H1 (cell line): ENCODE data around the gene ANKRD65.

Experiments
- CEBPB ChIP-seq: IDR thresholded peaks from 2 replicates; pipeline ENCODE4 v1.6.1; 2012; ENCODE audit warnings: low read depth, low read length
- EZH2 ChIP-seq: fragments of 200-600 bp; sonication (generic); IDR thresholded peaks from 2 replicates; pipeline ENCODE4 v1.7.1; 2012; ENCODE audit warnings: low read depth, mild to moderate bottlenecking, moderate library complexity, low read length, inconsistent platforms; ENCODE audit not compliant: severe bottlenecking
- FOSL1 ChIP-seq: IDR thresholded peaks from 2 replicates; pipeline ENCODE4 v1.6.1; 2011; ENCODE audit warnings: mild to moderate bottlenecking, low read depth, low read length, moderate library complexity; ENCODE audit not compliant: insufficient read depth
- JUND ChIP-seq: IDR thresholded peaks from 2 replicates; pipeline ENCODE4 v1.6.1; 2011; ENCODE audit warnings: mild to moderate bottlenecking, improper control_type of control experiment, low read length
- MAFK ChIP-seq: IDR thresholded peaks from 2 replicates; pipeline ENCODE4 v1.6.1; 2012; ENCODE audit warnings: low read depth, mild to moderate bottlenecking, improper control_type of control experiment, low read length
- POLR2AphosphoS5 ChIP-seq: IDR thresholded peaks from 2 replicates; pipeline ENCODE4 v1.6.1; 2011; ENCODE audit warnings: low read depth, low read length
- RNF2 ChIP-seq: fragments of 200-900, 300-1000 bp; sonication (generic); IDR thresholded peaks from 2 replicates; pipeline ENCODE4 v1.7.1; 2016; ENCODE audit warnings: borderline replicate concordance, low read depth, mild to moderate bottlenecking, antibody characterized with exemption, low read length; ENCODE audit not compliant: poor library complexity, severe bottlenecking; ENCODE audit errors: missing control alignments
- RXRA ChIP-seq: IDR thresholded peaks from 2 replicates; pipeline ENCODE4 v1.6.1; 2011; ENCODE audit warnings: low read depth, mild to moderate bottlenecking, low read length, moderate library complexity; ENCODE audit not compliant: insufficient read depth
- ZNF274 ChIP-seq: IDR thresholded peaks from 2 replicates; pipeline ENCODE4 v1.7.0; 2012; ENCODE audit warnings: low read length, borderline replicate concordance; ENCODE audit errors: extremely low read depth
- TF ChIP-seq, protein P1 (sequence below), 3 experiments: IDR thresholded peaks; 1 replicate in 2 of 3; 2 replicates in 1 of 3; pipeline versions ENCODE4 v1.5.1 to v1.6.1; 2011; ENCODE audit warnings: low read length in 3 of 3, mild to moderate bottlenecking in 3 of 3, inconsistent platforms in 2 of 3, low read depth in 1 of 3, moderate library complexity in 1 of 3; ENCODE audit not compliant: insufficient read depth in 1 of 3; ENCODE audit errors: control extremely low read depth in 1 of 3
- TF ChIP-seq, protein P2 (sequence below): IDR thresholded peaks from 2 replicates; pipeline ENCODE4 v1.6.1; 2012; ENCODE audit warnings: inconsistent platforms
- TF ChIP-seq, protein P3 (sequence below): IDR thresholded peaks from 2 replicates; pipeline ENCODE4 v1.6.1; 2012; ENCODE audit warnings: low read length, inconsistent platforms
- TF ChIP-seq, protein P4 (sequence below): IDR thresholded peaks from 2 replicates; pipeline ENCODE4 v1.6.1; 2011; ENCODE audit warnings: low read length, improper control_type of control experiment
- TF ChIP-seq, protein P5 (sequence below): IDR thresholded peaks from 2 replicates; pipeline ENCODE4 v1.6.1; 2012; ENCODE audit warnings: inconsistent platforms

DNA sequence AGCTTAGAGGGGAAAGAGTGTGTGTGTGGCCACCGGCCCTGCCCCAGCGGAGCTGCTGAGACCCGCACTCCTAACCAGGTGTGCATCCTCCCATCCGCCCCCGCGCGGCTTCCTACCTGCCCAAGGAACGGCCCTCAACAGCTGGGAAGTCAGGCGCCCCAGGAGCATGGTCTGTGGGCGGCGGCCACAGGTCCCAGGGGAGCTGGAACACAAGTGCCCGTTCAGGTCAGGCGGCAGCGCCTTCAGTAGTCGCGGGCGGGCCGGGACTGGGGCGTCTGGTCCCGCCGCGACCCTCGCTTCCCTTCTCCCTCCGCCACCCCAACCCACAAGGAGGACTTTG is 46.5 kb downstream of the ANKRD65 start:
- TF ChIP-seq, protein P1, sequence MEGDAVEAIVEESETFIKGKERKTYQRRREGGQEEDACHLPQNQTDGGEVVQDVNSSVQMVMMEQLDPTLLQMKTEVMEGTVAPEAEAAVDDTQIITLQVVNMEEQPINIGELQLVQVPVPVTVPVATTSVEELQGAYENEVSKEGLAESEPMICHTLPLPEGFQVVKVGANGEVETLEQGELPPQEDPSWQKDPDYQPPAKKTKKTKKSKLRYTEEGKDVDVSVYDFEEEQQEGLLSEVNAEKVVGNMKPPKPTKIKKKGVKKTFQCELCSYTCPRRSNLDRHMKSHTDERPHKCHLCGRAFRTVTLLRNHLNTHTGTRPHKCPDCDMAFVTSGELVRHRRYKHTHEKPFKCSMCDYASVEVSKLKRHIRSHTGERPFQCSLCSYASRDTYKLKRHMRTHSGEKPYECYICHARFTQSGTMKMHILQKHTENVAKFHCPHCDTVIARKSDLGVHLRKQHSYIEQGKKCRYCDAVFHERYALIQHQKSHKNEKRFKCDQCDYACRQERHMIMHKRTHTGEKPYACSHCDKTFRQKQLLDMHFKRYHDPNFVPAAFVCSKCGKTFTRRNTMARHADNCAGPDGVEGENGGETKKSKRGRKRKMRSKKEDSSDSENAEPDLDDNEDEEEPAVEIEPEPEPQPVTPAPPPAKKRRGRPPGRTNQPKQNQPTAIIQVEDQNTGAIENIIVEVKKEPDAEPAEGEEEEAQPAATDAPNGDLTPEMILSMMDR (IDR thresholded peaks at IDR 0.05; ENCODE audit: control extremely low read depth in 1 of 3, insufficient read depth in 1 of 3, low read depth in 1 of 3, low read length in 3 of 3), result no peak
- TF ChIP-seq CEBPB (no peak), RXRA (no peak), FOSL1 (no peak), MAFK (no peak), POLR2AphosphoS5 (no peak), RNF2 (no peak), ZNF274 (no peak), JUND (no peak), EZH2 (no peak)
- TF ChIP-seq, protein P2, sequence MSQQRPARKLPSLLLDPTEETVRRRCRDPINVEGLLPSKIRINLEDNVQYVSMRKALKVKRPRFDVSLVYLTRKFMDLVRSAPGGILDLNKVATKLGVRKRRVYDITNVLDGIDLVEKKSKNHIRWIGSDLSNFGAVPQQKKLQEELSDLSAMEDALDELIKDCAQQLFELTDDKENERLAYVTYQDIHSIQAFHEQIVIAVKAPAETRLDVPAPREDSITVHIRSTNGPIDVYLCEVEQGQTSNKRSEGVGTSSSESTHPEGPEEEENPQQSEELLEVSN, result no peak
- TF ChIP-seq, protein P3, sequence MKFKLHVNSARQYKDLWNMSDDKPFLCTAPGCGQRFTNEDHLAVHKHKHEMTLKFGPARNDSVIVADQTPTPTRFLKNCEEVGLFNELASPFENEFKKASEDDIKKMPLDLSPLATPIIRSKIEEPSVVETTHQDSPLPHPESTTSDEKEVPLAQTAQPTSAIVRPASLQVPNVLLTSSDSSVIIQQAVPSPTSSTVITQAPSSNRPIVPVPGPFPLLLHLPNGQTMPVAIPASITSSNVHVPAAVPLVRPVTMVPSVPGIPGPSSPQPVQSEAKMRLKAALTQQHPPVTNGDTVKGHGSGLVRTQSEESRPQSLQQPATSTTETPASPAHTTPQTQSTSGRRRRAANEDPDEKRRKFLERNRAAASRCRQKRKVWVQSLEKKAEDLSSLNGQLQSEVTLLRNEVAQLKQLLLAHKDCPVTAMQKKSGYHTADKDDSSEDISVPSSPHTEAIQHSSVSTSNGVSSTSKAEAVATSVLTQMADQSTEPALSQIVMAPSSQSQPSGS, result no peak
- TF ChIP-seq, protein P4, sequence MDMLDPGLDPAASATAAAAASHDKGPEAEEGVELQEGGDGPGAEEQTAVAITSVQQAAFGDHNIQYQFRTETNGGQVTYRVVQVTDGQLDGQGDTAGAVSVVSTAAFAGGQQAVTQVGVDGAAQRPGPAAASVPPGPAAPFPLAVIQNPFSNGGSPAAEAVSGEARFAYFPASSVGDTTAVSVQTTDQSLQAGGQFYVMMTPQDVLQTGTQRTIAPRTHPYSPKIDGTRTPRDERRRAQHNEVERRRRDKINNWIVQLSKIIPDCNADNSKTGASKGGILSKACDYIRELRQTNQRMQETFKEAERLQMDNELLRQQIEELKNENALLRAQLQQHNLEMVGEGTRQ, result no peak
- TF ChIP-seq, protein P5, sequence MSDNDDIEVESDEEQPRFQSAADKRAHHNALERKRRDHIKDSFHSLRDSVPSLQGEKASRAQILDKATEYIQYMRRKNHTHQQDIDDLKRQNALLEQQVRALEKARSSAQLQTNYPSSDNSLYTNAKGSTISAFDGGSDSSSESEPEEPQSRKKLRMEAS, result no peak
